ENCODE measurements around the gene TIMM23B.
"Not testable (repeated sequence)": the region's sequence is repeated elsewhere in the genome, so short reads cannot be mapped to it uniquely, and the experiment has no call there.

TIMM23B gene

DNA sequence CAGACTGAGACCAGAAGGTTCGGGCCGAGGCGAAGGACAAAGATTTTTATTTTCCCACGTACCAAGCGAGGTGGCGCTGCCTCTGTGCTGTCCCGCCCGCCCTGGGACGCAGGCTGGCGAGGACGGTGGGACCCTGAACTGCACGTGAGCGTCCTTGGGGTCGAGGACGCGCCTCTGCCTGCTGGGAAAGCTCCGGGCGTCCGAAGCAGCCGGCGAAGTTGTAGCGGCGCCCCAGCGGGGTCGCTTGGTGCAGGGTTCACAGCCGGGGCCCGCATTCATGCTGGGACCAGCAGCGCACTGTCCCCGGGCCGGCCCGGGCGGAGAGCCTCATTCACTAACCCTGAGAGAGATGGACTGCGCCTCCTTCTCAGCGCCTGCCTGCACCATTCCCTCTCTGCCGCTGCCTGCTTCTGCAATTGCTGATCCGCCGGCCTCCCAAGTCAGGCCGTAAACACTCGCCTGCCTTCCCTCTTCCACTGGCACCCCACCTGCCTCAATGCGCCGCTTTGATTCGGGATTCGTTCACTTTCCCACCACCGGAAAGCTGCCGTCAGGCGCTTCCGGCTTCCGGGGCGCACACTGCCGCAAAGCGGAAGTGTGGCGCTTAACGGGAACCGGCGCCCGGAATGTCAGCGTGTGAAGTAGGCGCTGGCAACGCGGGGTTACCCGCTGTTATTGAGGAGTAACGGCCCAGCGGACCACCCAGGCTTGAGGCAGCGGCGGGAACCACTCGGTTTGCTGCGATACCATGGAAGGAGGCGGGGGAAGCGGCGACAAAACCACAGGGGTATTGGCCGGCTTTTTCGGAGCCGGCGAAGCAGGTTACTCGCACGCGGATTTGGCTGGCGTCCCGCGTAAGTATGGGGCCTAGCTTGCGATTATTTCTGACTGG is at the start of gene TIMM23B, which contains the start of gene PARG:
Gene TIMM23B (plus strand): TSS at position 607 of the 892 bp plus-strand sequence. CDS start 142 bp downstream, at position 749.
Gene PARG (minus strand): TSS at position 581 of the 892 bp plus-strand sequence. CDS start 302 bp downstream, at position 279.
- DNase-seq (ENCODE audit: low read depth, low spot score): peak; percentile 22

- not testable (repeated sequence) for DNase-seq (ENCODE audit: low read depth, low spot score)
Measured at GRCh38 chr10:49899999-49900398, 41.9 kb upstream of the TIMM23B start.

- DNase-seq (ENCODE audit: low read depth, low spot score): not testable (repeated sequence)
Measured at GRCh38 chr10:49900406-49900805, 41.4 kb upstream of the TIMM23B start.

DNA sequence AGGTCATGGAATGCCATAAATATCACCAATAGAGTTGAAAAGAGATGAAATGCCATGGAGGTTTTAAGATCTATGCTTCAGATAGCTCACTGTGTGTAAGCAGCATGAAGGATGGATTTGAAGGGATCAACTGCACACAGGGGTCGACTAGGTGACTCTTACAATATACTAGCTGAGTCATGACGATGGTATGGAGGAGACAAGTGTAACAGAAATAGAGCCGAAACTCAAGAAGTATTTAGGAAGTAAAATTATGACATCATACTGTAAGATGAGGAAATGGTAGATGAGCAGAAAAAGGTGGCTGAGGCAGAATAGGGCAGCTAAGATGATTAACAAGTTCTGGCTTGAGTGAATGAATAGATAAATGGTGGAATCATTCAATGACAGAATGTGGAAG is 38.0 kb upstream of the TIMM23B start:
- DNase-seq (ENCODE audit: low read depth, low spot score): not testable (repeated sequence)

- not testable (repeated sequence) for DNase-seq (ENCODE audit: low read depth, low spot score)
Measured at GRCh38 chr10:49908290-49909080, 33.4 kb upstream of the TIMM23B start.

GRCh38 chr10:49910295-49910694 is 31.6 kb upstream of the TIMM23B start:
- DNase-seq (ENCODE audit: low read depth, low spot score): not testable (repeated sequence)

- DNase-seq (ENCODE audit: low read depth, low spot score): not testable (repeated sequence)
Measured at GRCh38 chr10:49916451-49916850, 25.4 kb upstream of the TIMM23B start.

DNA sequence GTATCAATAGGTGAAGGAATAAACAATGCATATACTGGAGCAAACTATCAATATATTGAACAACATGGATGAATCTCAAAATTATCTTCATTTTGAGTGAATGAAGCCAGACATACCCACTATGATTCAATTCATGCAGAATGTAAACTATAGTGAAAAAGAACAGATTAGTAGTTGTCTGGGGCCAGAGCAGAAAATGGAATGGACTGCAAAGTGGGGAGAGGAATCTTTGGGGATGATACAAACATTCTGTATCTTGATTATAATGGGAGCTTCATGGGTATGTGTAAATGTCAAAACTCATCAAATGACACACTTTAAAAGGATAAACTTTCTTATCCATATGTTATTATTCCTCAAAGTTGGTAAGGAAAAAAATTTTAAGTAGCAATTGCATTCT is 23.9 kb upstream of the TIMM23B start:
- DNase-seq (ENCODE audit: low read depth, low spot score): not testable (repeated sequence)

- DNase-seq (ENCODE audit: low read depth, low spot score): not testable (repeated sequence)
Measured at GRCh38 chr10:49922041-49922440, 19.8 kb upstream of the TIMM23B start.

GRCh38 chr10:49923572-49923971 is 18.3 kb upstream of the TIMM23B start:
- not testable (repeated sequence) for DNase-seq (ENCODE audit: low read depth, low spot score)

- DNase-seq (ENCODE audit: low read depth, low spot score): not testable (repeated sequence)
Measured at GRCh38 chr10:49931276-49931675, 10.6 kb upstream of the TIMM23B start.

DNA sequence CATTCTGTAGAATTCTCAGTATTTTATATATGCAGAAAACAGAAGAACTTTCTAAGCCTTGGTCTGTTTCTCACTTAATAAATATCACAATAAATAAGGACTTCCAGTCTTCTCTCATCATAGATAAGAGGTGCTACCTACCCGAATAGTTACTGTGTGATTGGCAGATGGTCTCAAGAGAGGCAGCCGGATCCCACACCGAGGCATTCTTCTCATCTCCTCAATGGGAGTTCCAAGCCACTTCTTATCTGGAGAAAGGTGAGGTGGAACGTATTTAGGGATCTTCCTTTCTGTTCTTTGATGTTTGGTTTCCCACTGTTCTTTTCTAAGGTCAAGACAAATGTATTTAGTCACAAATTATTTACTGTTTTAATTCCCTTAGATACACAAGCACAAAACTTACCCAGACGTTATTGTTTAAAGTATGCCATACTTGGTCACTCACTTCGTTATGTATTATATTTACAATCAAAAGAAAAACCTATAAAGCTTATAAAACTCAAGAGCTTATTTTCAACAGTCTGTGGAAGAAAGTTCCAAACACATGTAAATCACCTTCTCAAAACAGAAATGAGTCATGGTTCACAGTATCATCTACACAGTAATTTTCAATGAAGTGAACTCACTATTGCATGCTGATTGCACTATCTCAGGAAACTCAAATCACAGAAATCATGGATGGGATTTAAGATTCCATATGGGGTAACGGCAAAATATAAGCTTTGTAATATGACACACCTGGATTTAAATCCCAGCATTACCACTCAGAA is 9.7 kb upstream of the TIMM23B start:
- DNase-seq (ENCODE audit: low read depth, low spot score): not testable (repeated sequence)

- peak; percentile 1 for DNase-seq (ENCODE audit: low read depth, low spot score)
Measured at GRCh38 chr10:49942339-49942705, 469 bp downstream of the TIMM23B start.

DNA sequence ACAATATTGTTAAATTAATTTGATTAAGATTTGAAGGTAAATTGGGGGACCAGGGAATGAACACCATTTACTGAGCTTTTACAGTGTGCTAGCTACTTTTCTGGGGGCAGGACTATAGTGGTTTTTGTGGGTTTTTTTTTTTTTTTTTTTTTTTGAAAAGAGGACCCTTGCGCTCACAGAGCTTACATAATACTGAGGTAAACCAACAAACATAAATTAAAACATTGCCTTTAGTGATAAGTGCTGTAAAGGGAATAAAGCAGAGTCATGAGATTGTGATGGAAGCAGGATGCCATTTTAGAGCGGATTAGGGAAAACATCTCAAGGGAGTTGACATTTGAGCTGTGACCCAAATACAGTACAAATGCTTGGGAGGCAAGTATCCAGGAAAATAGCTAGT is 1.8 kb downstream of the TIMM23B start:
- not testable (repeated sequence) for DNase-seq (ENCODE audit: low read depth, low spot score)

- DNase-seq (ENCODE audit: low read depth, low spot score): not testable (repeated sequence)
Measured at GRCh38 chr10:49948142-49948541, 6.3 kb downstream of the TIMM23B start.

GRCh38 chr10:49948737-49949136 is 6.9 kb downstream of the TIMM23B start:
- DNase-seq (ENCODE audit: low read depth, low spot score): not testable (repeated sequence)

GRCh38 chr10:49952006-49952405 is 10.2 kb downstream of the TIMM23B start:
- DNase-seq (ENCODE audit: low read depth, low spot score): not testable (repeated sequence)

GRCh38 chr10:49953122-49953521 is 11.3 kb downstream of the TIMM23B start:
- not testable (repeated sequence) for DNase-seq (ENCODE audit: low read depth, low spot score)

DNA sequence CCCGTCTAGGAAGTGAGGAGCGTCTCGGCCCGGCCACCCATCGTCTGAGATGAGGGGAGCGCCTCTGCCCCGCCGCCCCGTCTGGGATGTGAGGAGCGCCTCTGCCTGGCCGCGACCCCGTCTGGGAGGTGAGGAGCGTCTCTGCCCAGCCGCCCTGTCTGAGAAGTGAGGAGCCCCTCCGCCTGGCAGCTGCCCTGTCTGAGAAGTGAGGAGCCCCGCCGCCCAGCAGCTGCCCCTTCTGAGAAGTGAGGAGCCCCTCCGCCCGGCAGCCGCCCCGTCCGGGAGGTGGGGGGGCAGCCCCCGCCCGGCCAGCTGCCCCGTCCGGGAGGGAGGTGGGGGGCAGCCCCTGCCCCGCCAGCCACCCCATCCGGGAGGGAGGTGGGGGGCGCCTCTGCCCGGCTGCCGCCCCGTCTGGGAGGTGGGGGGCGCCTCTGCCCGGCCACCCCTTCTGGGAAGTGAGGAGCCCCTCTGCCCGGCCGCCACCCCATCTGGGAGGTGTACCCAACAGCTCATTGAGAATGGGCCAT is 28.5 kb downstream of the TIMM23B start:
- DNase-seq (ENCODE audit: low read depth, low spot score): not testable (repeated sequence)

- DNase-seq (ENCODE audit: low read depth, low spot score): not testable (repeated sequence)
Measured at GRCh38 chr10:49971466-49971865, 29.6 kb downstream of the TIMM23B start.

DNA sequence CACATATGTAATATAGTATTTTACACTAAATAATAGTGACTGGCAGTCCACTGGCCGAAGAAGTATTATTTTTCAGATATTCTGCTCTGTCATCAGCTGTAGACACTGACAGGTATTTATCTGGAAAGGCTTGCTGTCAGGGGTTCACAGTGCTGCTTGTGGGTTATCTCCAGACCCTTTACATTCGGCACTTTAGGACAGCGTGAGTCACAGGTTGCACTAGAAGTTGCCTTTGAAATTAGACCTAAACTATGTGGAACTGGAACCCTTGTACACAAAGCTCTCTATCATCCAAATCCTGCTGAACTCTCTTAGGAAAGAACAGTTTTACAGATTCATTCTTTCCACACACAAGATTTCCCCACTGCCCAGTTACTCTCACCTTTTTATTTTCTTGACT is 30.2 kb downstream of the TIMM23B start:
- DNase-seq (ENCODE audit: low read depth, low spot score): not testable (repeated sequence)
